Measurements from ENCODE around the gene PCNX2. TPM values are rescaled to one million over a fixed set of nuclear protein-coding genes. Genes with fewer than 3 reads are reported as not detected.

The PCNX2 gene
- total and polyA plus RNA-seq, 2 of the 8 experiments (the other 6 are each of a cell fraction or from before 2014, with no cell fraction given) = 46.1 to 57.6 TPM

- no peak overlapping the region for H2BK5ac ChIP-seq (ENCODE audit: low read depth, low read length)
- H4K5ac ChIP-seq (ENCODE audit: insufficient read length, low read depth, low read length) = no peak overlapping the region
- ChIA-PET CTCF (ENCODE audit: partially characterized antibody) (no interaction called here), POLR2A (ENCODE audit: partially characterized antibody) (interaction anchor here (1.1 kb wide), 1 partner anchor 8 kb away, joined by 6 read pairs; no protein-coding TSS in a partner anchor)
- H3K9ac ChIP-seq (replicated peaks in 1 of 4; ENCODE audit: extremely low read depth in 1 of 4, low read depth in 3 of 4, low read length in 3 of 4) = no peak overlapping the region
- no peak overlapping the region for H3K56ac ChIP-seq (replicated peaks; ENCODE audit: insufficient read length, low read depth, low read length)
- no peak overlapping the region for H4K91ac ChIP-seq (replicated peaks; ENCODE audit: insufficient read length, low read length)
- H3K23me2 ChIP-seq (ENCODE audit: low read depth, low read length) = no peaks in the 10 kb centered on the region; the same call in 1 of the 2 replicates
- no peak overlapping the region for H3K27ac ChIP-seq (ENCODE audit: low read depth, low read length)
- no peak overlapping the region for H2BK12ac ChIP-seq (ENCODE audit: low read depth, low read length)
- no peaks in the 10 kb centered on the region; a peak in 1 of 7 replicates for H3K27me3 ChIP-seq (replicated peaks in 1 of 4; ENCODE audit: control insufficient read depth in 3 of 4, extremely low read depth in 1 of 4, insufficient read depth in 3 of 4, low read length in 3 of 4)
- no peak overlapping the region for H2AFZ ChIP-seq (ENCODE audit: low read length)
- no peaks in the 10 kb centered on the region for H3K9me3 ChIP-seq (ENCODE audit: insufficient read depth in 2 of 2, low read depth in 1 of 2, low read length in 1 of 2)
- no peaks in the 10 kb centered on the region for H3K36me3 ChIP-seq (ENCODE audit: control insufficient read depth in 2 of 4, insufficient read depth in 4 of 4, low read length in 3 of 4)
- no peak for FAIRE-seq
- no peak overlapping the region for H3K4me3 ChIP-seq (ENCODE audit: extremely low read depth in 1 of 4, insufficient read depth in 2 of 4, low read depth in 3 of 4, low read length in 4 of 4)
- H2BK120ac ChIP-seq (replicated peaks; ENCODE audit: low read depth, low read length) = no peak overlapping the region
- 76% methylated on average over 2 of the region's 2 CpGs; no CpG with 5 or more reads in 1 of the 2 experiments for WGBS, 2 experiments (ENCODE audit: extremely low coverage in 1 of 2, insufficient coverage in 1 of 2, insufficient read length in 1 of 2, insufficient replicate concordance in 2 of 2, low coverage in 1 of 2, low lambda C conversion rate in 2 of 2, missing lambda C conversion rate in 1 of 2)
- H3K4ac ChIP-seq (replicated peaks; ENCODE audit: insufficient read length, low read depth, low read length) = no peak overlapping the region
- H2BK20ac ChIP-seq (ENCODE audit: low read length) = no peak overlapping the region
- no peak overlapping the region for H4K8ac ChIP-seq (ENCODE audit: extremely low read depth, insufficient read depth, low read length)
- no peak overlapping the region for H2BK15ac ChIP-seq (ENCODE audit: low read length)
- no peak overlapping the region for H2AK5ac ChIP-seq (ENCODE audit: low read depth, low read length)
- no peak overlapping the region for H3K23ac ChIP-seq (ENCODE audit: insufficient read length)
- H3K4me1 ChIP-seq (replicated peaks in 1 of 4; ENCODE audit: control insufficient read depth in 3 of 4, insufficient read depth in 4 of 4, low read length in 3 of 4) = no peaks in the 10 kb centered on the region
- H4K20me1 ChIP-seq (replicated peaks in 1 of 2; ENCODE audit: control insufficient read depth in 1 of 2, insufficient read depth in 2 of 2, low read length in 2 of 2) = no peaks in the 10 kb centered on the region
- H3K79me2 ChIP-seq (ENCODE audit: control insufficient read depth in 1 of 2, insufficient read depth in 2 of 2, low read length in 2 of 2) = no peaks in the 10 kb centered on the region
- no peak overlapping the region for H3K14ac ChIP-seq (ENCODE audit: insufficient read length)
- H3K79me1 ChIP-seq (ENCODE audit: low read depth, low read length) = no peaks in the 10 kb centered on the region
- H3K4me2 ChIP-seq (ENCODE audit: insufficient read depth in 1 of 2, low read depth in 2 of 2, low read length in 2 of 2) = no peak overlapping the region
- no peak for DNase-seq (ENCODE audit: low read depth in 1 of 2, low spot score in 2 of 2)
- H3K18ac ChIP-seq (ENCODE audit: extremely low read depth, low read length) = no peak overlapping the region
- no peak for TF ChIP-seq RAD21 (IDR thresholded peaks at IDR 0.05 in 1 of 2, conservative IDR thresholded peaks at IDR 0.05 in 1 of 2; ENCODE audit: low read depth in 2 of 2, low read length in 2 of 2)
- TF ChIP-seq HDAC2 (IDR thresholded peaks at IDR 0.05; ENCODE audit: borderline replicate concordance in 1 of 2, low read depth in 2 of 2, low read length in 2 of 2) = no peak
- TF ChIP-seq SP4 (IDR thresholded peaks at IDR 0.05; ENCODE audit: low read length) = no peak
- TF ChIP-seq EP300 (IDR thresholded peaks at IDR 0.05; ENCODE audit: borderline replicate concordance in 1 of 2, low read depth in 2 of 2, low read length in 2 of 2) = no peak
- TF ChIP-seq MAFK (IDR thresholded peaks at IDR 0.05; ENCODE audit: low read depth, low read length) = no peak
- no peak for TF ChIP-seq TEAD4 (IDR thresholded peaks at IDR 0.05; ENCODE audit: low read depth, low read length)
- TF ChIP-seq BACH1 (IDR thresholded peaks at IDR 0.05; ENCODE audit: low read length) = no peak
- no peak for TF ChIP-seq CTBP2 (IDR thresholded peaks at IDR 0.05; ENCODE audit: borderline replicate concordance, insufficient read depth, insufficient read length, low read length)
- TF ChIP-seq KDM1A (IDR thresholded peaks at IDR 0.05; ENCODE audit: borderline replicate concordance, low read length) = no peak
- TF ChIP-seq SIX5 (IDR thresholded peaks at IDR 0.05; ENCODE audit: low read depth, low read length) = no peak
- TF ChIP-seq, protein P1, sequence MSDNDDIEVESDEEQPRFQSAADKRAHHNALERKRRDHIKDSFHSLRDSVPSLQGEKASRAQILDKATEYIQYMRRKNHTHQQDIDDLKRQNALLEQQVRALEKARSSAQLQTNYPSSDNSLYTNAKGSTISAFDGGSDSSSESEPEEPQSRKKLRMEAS (IDR thresholded peaks at IDR 0.05) = no peak
- TF ChIP-seq BRCA1 (IDR thresholded peaks at IDR 0.05; ENCODE audit: low read depth, low read length) = no peak
- TF ChIP-seq CBX8 (IDR thresholded peaks at IDR 0.05; ENCODE audit: borderline replicate concordance, low read depth, low read length) = no peak
- no peak for TF ChIP-seq SAP30 (IDR thresholded peaks at IDR 0.05; ENCODE audit: insufficient read depth, insufficient replicate concordance, low read length)
Observed at GRCh38 chr1:233320023-233320422, 24.5 kb upstream of the PCNX2 start.
